Body of pancreas (tissue), 4 donors: ENCODE data around the gene THADA. TPM values are rescaled to one million over a fixed set of nuclear protein-coding genes. Genes with fewer than 3 reads are reported as not detected.
A peak's percentile ranks its signal among the peaks of the same experiment; 100 is the strongest.

Experiments
- ATAC-seq: fragments of 150-250 bp; one replicate; pipeline ENCODE4 v1.9.1; 2016
- DNase-seq, 4 donors: peaks; one replicate each; pipeline ENCODE4 v3.0.0-alpha.2; 2019
- H3K27ac ChIP-seq, 4 donors: fragments of 200-600 bp; sonication (generic); 1 replicate in 3 of 4; 2 replicates in 1 of 4; pipeline versions ENCODE4 v1.5.1 to v1.6.1; 2016 to 2019; ENCODE audit warnings: mild to moderate bottlenecking in 1 of 4, mixed read lengths in 1 of 4, moderate library complexity in 1 of 4
- H3K27me3 ChIP-seq, 2 donors: fragments of 200-600 bp; sonication (generic); one replicate each; pipeline ENCODE4 v1.6.0; 2016; ENCODE audit warnings: mild to moderate bottlenecking in 1 of 2
- H3K36me3 ChIP-seq, 2 donors: fragments of 200-600 bp; sonication (generic); replicated peaks in 1 of 2; 2 replicates each; pipeline ENCODE4 v1.5.1; 2016; ENCODE audit warnings: low read depth in 2 of 2; ENCODE audit not compliant: insufficient read depth in 1 of 2
- H3K4me1 ChIP-seq: fragments of 200-600 bp; sonication (generic); one replicate; pipeline ENCODE4 v1.6.0; 2016
- H3K4me3 ChIP-seq, 2 donors: fragments of 200-600 bp; sonication (generic); 1 replicate in 1 of 2; 2 replicates in 1 of 2; pipeline ENCODE4 v1.5.1; 2016 to 2019
- H3K9me3 ChIP-seq, 3 donors: fragments of 200-600 bp; sonication (generic); 1 replicate in 2 of 3; 2 replicates in 1 of 3; pipeline ENCODE4 v1.5.1; 2016
- CTCF ChIP-seq, 7 experiments: fragments of 450-650 bp in 4 of 7; fragments of 200-600 bp in 3 of 7; sonication (generic) in 3 of 7; IDR thresholded peaks; one replicate each; pipeline ENCODE4 v1.5.1; 2016 to 2019; ENCODE audit warnings: antibody characterized with exemption in 7 of 7
- POLR2A ChIP-seq, 3 donors: fragments of 450-650 bp; IDR thresholded peaks; one replicate each; pipeline ENCODE4 v1.6.1; 2016; ENCODE audit warnings: antibody characterized with exemption in 3 of 3, mild to moderate bottlenecking in 2 of 3
- WGBS, 2 donors: methylation state at CpG; one replicate each; pipeline ENCODE4 v1.1.5; 2017; 5-methylcytosine and 5-hydroxymethylcytosine counted together
- intact Hi-C: fragments of 100-400 bp; cut with DNase I; formaldehyde crosslinking; loops from one replicate; pipeline ENCODE4 v1.15.1; 2023
- total RNA-seq, 2 donors: library from RNA; depleted of rRNA; stranded (reverse); fragments of >200 nt; gene quantifications; one replicate each; pipeline ENCODE4 v1.1.0, GENCODE V29; 2016

Gene THADA
- total RNA-seq, 2 donors from 2014 or later = 27.5 to 41.9 TPM

- no peaks in the 10 kb centered on the region for H3K9me3 ChIP-seq
- WGBS, 2 donors = 12 to 15% methylated on average over 2 of the region's 2 CpGs
- TF ChIP-seq CTCF (IDR thresholded peaks at IDR 0.05) = no peak
- TF ChIP-seq POLR2A (IDR thresholded peaks at IDR 0.05) = no peak
- no peak overlapping the region for H3K4me3 ChIP-seq
- H3K4me1 ChIP-seq = peaks cover 25% of the 10 kb centered on the region
- no peaks in the 10 kb centered on the region for H3K27me3 ChIP-seq
- intact Hi-C loops = no loop called here
- peaks cover 1 to 8% of the 10 kb centered on the region in 2 donors for H3K36me3 ChIP-seq
- H3K27ac ChIP-seq = peak overlapping the region; percentile 97 to 98 (median 97)
- peak in 2 of 4 donors; percentile 47 to 48 for DNase-seq
- no peak for ATAC-seq
Observed at GRCh38 chr2:43228321-43228751, 367.5 kb downstream of the THADA start.

DNA sequence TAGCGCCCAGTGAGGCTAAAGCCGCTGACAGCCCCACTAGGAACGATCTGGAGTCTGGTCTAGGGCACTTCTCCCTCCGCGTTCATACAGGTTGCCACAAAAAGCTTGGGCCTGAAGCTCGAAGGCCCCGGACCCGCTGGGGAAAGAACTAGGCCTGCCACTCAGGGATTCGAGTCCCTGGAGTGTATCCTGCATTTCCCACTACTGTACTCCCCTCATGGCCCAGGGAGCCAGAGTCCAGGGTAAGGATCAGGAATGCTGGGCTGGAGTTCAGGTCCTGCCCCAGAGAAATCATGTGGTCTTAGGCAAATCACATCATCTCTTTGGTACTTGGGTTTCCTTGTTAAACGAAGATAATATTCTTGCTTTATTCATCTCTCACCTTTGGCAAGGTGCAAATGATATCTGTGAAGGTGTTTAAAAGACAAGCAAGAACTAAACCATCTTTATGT lies 368.0 kb downstream of the THADA start:
- Histone ChIP-seq H3K4me3 (peak overlapping the region in 1 of 2 donors; percentile 59), H3K27me3 (no peaks in the 10 kb centered on the region), H3K9me3 (no peaks in the 10 kb centered on the region), H3K36me3 (peaks cover 1 to 8% of the 10 kb centered on the region in 2 donors), H3K4me1 (peaks cover 27% of the 10 kb centered on the region), H3K27ac (peak overlapping the region; percentile 97 to 98 (median 97))
- peak in 1 of 4 donors; percentile 69 for DNase-seq
- no peak for ATAC-seq
- TF ChIP-seq CTCF (IDR thresholded peaks at IDR 0.05) (peak in 1 of 7 experiments; percentile 30), POLR2A (IDR thresholded peaks at IDR 0.05) (no peak)
- 1 to 4% methylated on average over 5 to 10 of the region's 10 CpGs for WGBS, 2 donors
- intact Hi-C loops = no loop called here

- peak in 2 of 3 donors; percentile 66 to 73 for TF ChIP-seq POLR2A (IDR thresholded peaks at IDR 0.05)
- TF ChIP-seq CTCF (IDR thresholded peaks at IDR 0.05) = peak; percentile 7 to 49 (median 23)
- ATAC-seq = peak; percentile 76
- no peaks in the 10 kb centered on the region for H3K9me3 ChIP-seq
- DNase-seq = peak; percentile 97 to 99 (median 98)
- intact Hi-C loops = no loop called here
- no peaks in the 10 kb centered on the region for H3K27me3 ChIP-seq
- peak overlapping the region; percentile 17 to 59 for H3K4me3 ChIP-seq
- 0% methylated on average over 6 to 76 of the region's 77 CpGs for WGBS, 2 donors
- peaks cover 1 to 8% of the 10 kb centered on the region in 2 donors for H3K36me3 ChIP-seq
- H3K4me1 ChIP-seq = peaks cover 33% of the 10 kb centered on the region
- H3K27ac ChIP-seq = peak overlapping the region; percentile 97 to 98 (median 97)
Observed at GRCh38 chr2:43226955-43227829, 368.6 kb downstream of the THADA start.

DNA sequence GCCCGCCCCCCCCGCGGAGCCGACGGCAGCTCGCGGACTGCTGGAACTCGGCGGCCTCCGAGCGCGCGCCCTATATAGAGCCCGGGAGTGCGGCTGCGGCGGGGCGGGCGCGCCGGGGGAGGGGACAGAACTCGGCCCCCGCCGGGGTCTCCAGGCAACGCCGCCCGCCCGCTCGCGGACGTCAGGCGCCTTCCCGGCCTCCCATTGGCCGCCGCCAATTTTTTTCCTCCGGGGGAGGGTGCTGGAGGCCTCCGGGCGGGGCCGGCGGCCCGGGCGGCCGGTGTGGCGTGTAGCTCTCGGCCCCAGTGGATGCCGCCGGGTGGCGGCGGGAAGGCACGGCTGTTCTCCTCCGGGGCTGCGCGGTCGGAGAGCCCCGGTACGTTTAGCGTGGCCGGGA lies 369.3 kb downstream of the THADA start, which contains the start of gene ZFP36L2:
Gene ZFP36L2, minus strand, starts transcription at position 49 of the 397 bp plus-strand sequence. CDS start 291 bp downstream, outside the sequence.
- ATAC-seq (peak; percentile 75), DNase-seq (peak; percentile 96 to 97 (median 96))
- peaks cover 40% of the 10 kb centered on the region for H3K4me1 ChIP-seq
- peak within 1 kb of the TSS; percentile 97 to 98 (median 97) for H3K27ac ChIP-seq
- H3K4me3 ChIP-seq = peak within 1 kb of the TSS; percentile 61 to 69
- H3K27me3 ChIP-seq = no peaks in the 10 kb centered on the region
- H3K36me3 ChIP-seq = peaks cover 1 to 8% of the 10 kb centered on the region in 2 donors
- 1% methylated on average over 42 of the region's 58 CpGs; no CpG with 5 or more reads in 1 of the 2 donors for WGBS, 2 donors
- intact Hi-C loops = no loop called here
- TF ChIP-seq POLR2A (IDR thresholded peaks at IDR 0.05) (peak; percentile 97 to 99 (median 98)), CTCF (IDR thresholded peaks at IDR 0.05) (peak in 3 of 7 experiments; percentile 20 to 31 (median 24))
- H3K9me3 ChIP-seq = no peaks in the 10 kb centered on the region
